ENCODE measurements around the gene RGS6.

DNA sequence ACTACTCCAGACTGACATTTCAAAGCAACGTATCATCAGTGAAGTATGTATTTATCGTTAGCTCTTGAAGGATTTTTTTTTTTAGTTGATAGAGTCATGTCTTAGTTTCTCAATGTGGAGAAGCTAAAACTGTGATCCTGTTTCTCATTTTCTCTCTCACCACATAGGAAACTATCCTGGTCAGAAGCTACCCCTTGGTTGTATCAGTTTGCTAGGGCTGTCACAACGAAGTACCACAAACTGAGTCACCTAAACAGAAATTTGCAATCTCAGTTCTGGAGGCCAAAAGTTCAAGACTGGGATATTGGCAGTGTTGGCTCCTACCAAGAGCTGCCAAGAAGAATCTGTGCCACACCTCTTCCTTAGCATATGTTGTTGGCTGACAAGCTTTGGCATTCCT, 369.1 kb downstream of the RGS6 start:
- TF ChIP-seq, protein P1, sequence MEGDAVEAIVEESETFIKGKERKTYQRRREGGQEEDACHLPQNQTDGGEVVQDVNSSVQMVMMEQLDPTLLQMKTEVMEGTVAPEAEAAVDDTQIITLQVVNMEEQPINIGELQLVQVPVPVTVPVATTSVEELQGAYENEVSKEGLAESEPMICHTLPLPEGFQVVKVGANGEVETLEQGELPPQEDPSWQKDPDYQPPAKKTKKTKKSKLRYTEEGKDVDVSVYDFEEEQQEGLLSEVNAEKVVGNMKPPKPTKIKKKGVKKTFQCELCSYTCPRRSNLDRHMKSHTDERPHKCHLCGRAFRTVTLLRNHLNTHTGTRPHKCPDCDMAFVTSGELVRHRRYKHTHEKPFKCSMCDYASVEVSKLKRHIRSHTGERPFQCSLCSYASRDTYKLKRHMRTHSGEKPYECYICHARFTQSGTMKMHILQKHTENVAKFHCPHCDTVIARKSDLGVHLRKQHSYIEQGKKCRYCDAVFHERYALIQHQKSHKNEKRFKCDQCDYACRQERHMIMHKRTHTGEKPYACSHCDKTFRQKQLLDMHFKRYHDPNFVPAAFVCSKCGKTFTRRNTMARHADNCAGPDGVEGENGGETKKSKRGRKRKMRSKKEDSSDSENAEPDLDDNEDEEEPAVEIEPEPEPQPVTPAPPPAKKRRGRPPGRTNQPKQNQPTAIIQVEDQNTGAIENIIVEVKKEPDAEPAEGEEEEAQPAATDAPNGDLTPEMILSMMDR (IDR thresholded peaks at IDR 0.05; ENCODE audit: low read length) = no peak
- no peak for TF ChIP-seq EZH2 (IDR thresholded peaks at IDR 0.05; ENCODE audit: borderline replicate concordance, low read length)

Measured in OCI-LY1 (cell line).